ENCODE results near the gene CTNND2.

The CTNND2 gene

GRCh38 chr5:10973316-10973715, 930.9 kb downstream of the CTNND2 start:
- no peak overlapping the region for H3K4me3 ChIP-seq (ENCODE audit: low read depth, low read length)
- DNase-seq (ENCODE audit: low read depth) = no peak
- TF ChIP-seq CTCF (IDR thresholded peaks at IDR 0.05; ENCODE audit: control insufficient read depth, extremely low read depth, insufficient read depth) = no peak

GRCh38 chr5:10969684-10970180, 934.5 kb downstream of the CTNND2 start:
- no peak for DNase-seq (ENCODE audit: low read depth)
- TF ChIP-seq CTCF (IDR thresholded peaks at IDR 0.05; ENCODE audit: control insufficient read depth, extremely low read depth, insufficient read depth) = no peak

GRCh38 chr5:10964806-10965205, 939.4 kb downstream of the CTNND2 start:
- no peak overlapping the region for H3K4me3 ChIP-seq (ENCODE audit: low read depth, low read length)
- DNase-seq (ENCODE audit: low read depth) = no peak
- TF ChIP-seq CTCF (IDR thresholded peaks at IDR 0.05; ENCODE audit: control insufficient read depth, extremely low read depth, insufficient read depth) = no peak

More at GRCh38 chr5:10969684-10970180, 934.5 kb downstream of the CTNND2 start:
- H3K4me3 ChIP-seq (ENCODE audit: low read depth, low read length) = no peak overlapping the region

GRCh38 chr5:10958728-10959127, 945.5 kb downstream of the CTNND2 start:
- TF ChIP-seq CTCF (IDR thresholded peaks at IDR 0.05; ENCODE audit: control insufficient read depth, extremely low read depth, insufficient read depth) = no peak
- no peak for DNase-seq (ENCODE audit: low read depth)
- no peak overlapping the region for H3K4me3 ChIP-seq (ENCODE audit: low read depth, low read length)

GRCh38 chr5:10949856-10950630, 954.2 kb downstream of the CTNND2 start:
- no peak for TF ChIP-seq CTCF (IDR thresholded peaks at IDR 0.05; ENCODE audit: control insufficient read depth, extremely low read depth, insufficient read depth)
- DNase-seq (ENCODE audit: low read depth) = no peak
- no peak overlapping the region for H3K4me3 ChIP-seq (ENCODE audit: low read depth, low read length)

- TF ChIP-seq CTCF (IDR thresholded peaks at IDR 0.05; ENCODE audit: control insufficient read depth, extremely low read depth, insufficient read depth) = no peak
- DNase-seq (ENCODE audit: low read depth) = no peak
- no peak overlapping the region for H3K4me3 ChIP-seq (ENCODE audit: low read depth, low read length)
Observed at GRCh38 chr5:10946050-10946449, 958.2 kb downstream of the CTNND2 start.

- no peak for DNase-seq (ENCODE audit: low read depth)
- TF ChIP-seq CTCF (IDR thresholded peaks at IDR 0.05; ENCODE audit: control insufficient read depth, extremely low read depth, insufficient read depth) = no peak
- no peak overlapping the region for H3K4me3 ChIP-seq (ENCODE audit: low read depth, low read length)
Observed at GRCh38 chr5:10941900-10942299, 962.3 kb downstream of the CTNND2 start.

All from LNCaP clone FGC (cell line).